A549 (cell line): ENCODE data around the gene EIF3A. TPM values are rescaled to one million over a fixed set of nuclear protein-coding genes. Genes with fewer than 3 reads are reported as not detected.

Source experiments
- ATAC-seq, 2 experiments: fragments of 200-7000 bp in 1 of 2; fragments of >200 bp in 1 of 2; cut with Nextera tagmentation in 1 of 2; cut with Tn5 transposase in 1 of 2; 3 replicates each; pipeline versions ENCODE4 v1.8.0 to v1.9.1; 2018 to 2020; ENCODE audit warnings: mild to moderate bottlenecking in 1 of 2, moderate library complexity in 1 of 2
- CTCF ChIA-PET: fragments of 300-600 bp; sonication (Branson Sonifier 250); formaldehyde crosslinking; extraction: SDS; loops from one replicate; lab custom pipeline; 2021; ENCODE audit warnings: antibody characterized with exemption, inconsistent platforms; lab: Yijun Ruan, JAX
- POLR2A ChIA-PET: fragments of 350-600 bp; formaldehyde crosslinking; extraction: SDS; loops from one replicate; lab custom pipeline; 2021; ENCODE audit warnings: antibody characterized with exemption, inconsistent platforms; lab: Yijun Ruan, JAX
- DNase-seq, 2 experiments: peaks; one replicate each; pipeline versions ENCODE4 v3.0.0 to v3.0.0-alpha.2; 2011 to 2016; ENCODE audit warnings: low read depth in 1 of 2, low spot score in 1 of 2
- FAIRE-seq: peaks from 2 replicates; lab custom pipeline; 2011; peaks lifted over from hg19 to GRCh38; lab: Jason Lieb, UNC
- H3K27ac ChIP-seq, 2 experiments: fragments of >200 bp; sonication (Bioruptor Twin); formaldehyde crosslinking; 3 replicates each; pipeline ENCODE4 v1.5.1; 2016 to 2017
- H3K4me1 ChIP-seq: fragments of >200 bp; sonication (Bioruptor Twin); formaldehyde crosslinking; 3 replicates; pipeline ENCODE4 v1.6.1; 2016
- H3K4me2 ChIP-seq: fragments of >200 bp; sonication (Bioruptor Twin); formaldehyde crosslinking; 3 replicates; pipeline ENCODE4 v1.6.1; 2016
- H3K4me3 ChIP-seq: fragments of >200 bp; sonication (Bioruptor Twin); formaldehyde crosslinking; 3 replicates; pipeline ENCODE4 v1.5.1; 2016
- H3K9me3 ChIP-seq: fragments of >200 bp; sonication (Bioruptor Twin); formaldehyde crosslinking; 3 replicates; pipeline ENCODE4 v1.6.1; 2016
- BCL3 ChIP-seq: fragments of >200 bp; sonication (Bioruptor Twin); formaldehyde crosslinking; IDR thresholded peaks from 3 replicates; pipeline ENCODE4 v1.6.1; 2016
- BHLHE40 ChIP-seq: IDR thresholded peaks from 2 replicates; pipeline ENCODE4 v1.6.1; 2012; ENCODE audit warnings: low read depth, low read length, inconsistent platforms
- CEBPB ChIP-seq, 2 experiments: fragments of >200 bp in 1 of 2; sonication (Bioruptor Twin) in 1 of 2; formaldehyde crosslinking in 1 of 2; IDR thresholded peaks; 2 replicates each; pipeline ENCODE4 v1.6.1; 2012 to 2016
- E2F6 ChIP-seq: IDR thresholded peaks from 2 replicates; pipeline ENCODE4 v1.6.1; 2012; ENCODE audit warnings: low read depth, borderline replicate concordance
- ESRRA ChIP-seq: fragments of 150-350 bp; IDR thresholded peaks from 2 replicates; pipeline ENCODE4 v1.6.1; 2014; ENCODE audit warnings: mild to moderate bottlenecking, low read length, borderline replicate concordance
- GATA3 ChIP-seq: IDR thresholded peaks from 2 replicates; pipeline ENCODE4 v1.6.1; 2012; ENCODE audit warnings: borderline replicate concordance
- HES2 ChIP-seq: fragments of >200 bp; sonication (Bioruptor Twin); formaldehyde crosslinking; IDR thresholded peaks from 2 replicates; pipeline ENCODE4 v1.6.1; 2016
- HMGXB4 ChIP-seq: fragments of 250-450 bp; sonication (Bioruptor Pico); IDR thresholded peaks from 2 replicates; pipeline ENCODE4 v1.5.0; 2021; ENCODE audit warnings: mild to moderate bottlenecking, moderate library complexity, borderline replicate concordance
- JUN ChIP-seq, 2 experiments: fragments of >200 bp; sonication (Bioruptor Twin); formaldehyde crosslinking; IDR thresholded peaks; 2 replicates in 1 of 2; 3 replicates in 1 of 2; pipeline ENCODE4 v1.6.1; 2016 to 2017
- JUNB ChIP-seq: fragments of >200 bp; sonication (Bioruptor Twin); formaldehyde crosslinking; IDR thresholded peaks from 2 replicates; pipeline ENCODE4 v1.6.1; 2016
- PHF8 ChIP-seq: fragments of 200-600 bp; sonication (generic); IDR thresholded peaks from 2 replicates; pipeline ENCODE4 v1.6.1; 2016; ENCODE audit warnings: low read depth, mild to moderate bottlenecking, antibody characterized with exemption, moderate library complexity, borderline replicate concordance
- POLR2A ChIP-seq: IDR thresholded peaks from 2 replicates; pipeline ENCODE4 v1.6.1; 2012; ENCODE audit warnings: mild to moderate bottlenecking, low read length
- RAD21 ChIP-seq, 2 experiments: fragments of >200 bp in 1 of 2; sonication (Bioruptor Twin) in 1 of 2; formaldehyde crosslinking in 1 of 2; IDR thresholded peaks in 1 of 2; conservative IDR thresholded peaks in 1 of 2; 2 replicates in 1 of 2; 3 replicates in 1 of 2; pipeline ENCODE4 v1.6.1; 2012 to 2018; ENCODE audit warnings: inconsistent platforms in 1 of 2
- RNF2 ChIP-seq: fragments of 200-600 bp; sonication (generic); IDR thresholded peaks from 2 replicates; pipeline ENCODE4 v1.6.1; 2016; ENCODE audit warnings: low read depth, mild to moderate bottlenecking, antibody characterized with exemption, moderate library complexity, borderline replicate concordance
- USF2 ChIP-seq: fragments of 450-650 bp; IDR thresholded peaks from 2 replicates; pipeline ENCODE4 v1.6.1; 2014; ENCODE audit warnings: antibody characterized with exemption
- WGBS: methylation state at CpG from one replicate; pipeline ENCODE4 v1.1.6; 2017; ENCODE audit errors: missing lambda C conversion rate; 5-methylcytosine and 5-hydroxymethylcytosine counted together
- polyA plus RNA-seq, 4 experiments: library from polyadenylated mRNA; depleted of rRNA in 3 of 4; stranded (reverse); fragments of >200 nt; fragmentation: RNase III in 1 of 4; extraction: RNeasy Plus Mini Kit Qiagen cat#74134 plus additional on column Dnase treatment in 1 of 4; gene quantifications; 2 replicates in 3 of 4; 3 replicates in 1 of 4; pipeline ENCODE4 v1.2.3, GENCODE V29; 2011 to 2017

Gene EIF3A
- polyA plus RNA-seq, 2 of the 4 experiments (the other 2 are of a cell fraction): 71.0 to 154 TPM

GRCh38 chr10:119104654-119105015 lies 24.0 kb upstream of the EIF3A start:
- DNase-seq (peak in 1 of 2 experiments; percentile 15), FAIRE-seq (no peak), ATAC-seq (peak; percentile 19 to 37)
- H3K4me3 ChIP-seq: peak overlapping the region; percentile 86
- peak overlapping the region; percentile 88 to 99 for H3K27ac ChIP-seq
- CTCF ChIA-PET: interaction anchor here (0.9 to 1.5 kb wide), 3 partner anchors 8 to 10 kb away, joined by 4 to 5 read pairs (median 4); no protein-coding TSS in a partner anchor
- POLR2A ChIA-PET: interaction anchor here (0.7 to 1.9 kb wide), 8 partner anchors 8 to 95 kb away, joined by 3 to 32 read pairs (median 4); partner anchors contain the start of gene SFXN4
- peak overlapping the region; percentile 92 for H3K4me2 ChIP-seq
- peaks cover 17% of the 10 kb centered on the region; the same call in 2 of the 3 replicates for H3K4me1 ChIP-seq
- 4% methylated on average over 10 of the region's 22 CpGs for WGBS
- no peak for TF ChIP-seq BHLHE40
- TF ChIP-seq CEBPB (IDR thresholded peaks at IDR 0.05): no peak
- peak; percentile 67 for TF ChIP-seq USF2
- no peaks in the 10 kb centered on the region for H3K9me3 ChIP-seq

GRCh38 chr10:119103903-119104653 lies 23.5 kb upstream of the EIF3A start, which contains the start of gene DENND10:
TSS of gene DENND10 (plus strand) at chr10:119104113. CDS start at chr10:119104143, 30 bp downstream.
- WGBS: under 1% methylated on average over 15 of the region's 91 CpGs
- no peak for FAIRE-seq
- DNase-seq: peak; percentile 79 to 86
- CTCF ChIA-PET: interaction anchor here (0.9 to 1.5 kb wide), 3 partner anchors 8 to 11 kb away, joined by 4 to 5 read pairs (median 4); no protein-coding TSS in a partner anchor
- peak within 1 kb of the TSS; percentile 92 for H3K4me2 ChIP-seq
- H3K4me3 ChIP-seq: peak within 1 kb of the TSS; percentile 86
- TF ChIP-seq JUN (IDR thresholded peaks at IDR 0.05) (peak; percentile 32 to 89; a peak in 4 of 5 replicates), E2F6 (peak; percentile 42; the same call in 1 of the 2 replicates), PHF8 (peak; percentile 82; the same call in 1 of the 2 replicates), POLR2A (peak; percentile 98), GATA3 (no peak), BCL3 (peak; percentile 73; the same call in 1 of the 3 replicates), ESRRA (no peak), RAD21 (conservative IDR thresholded peaks at IDR 0.05 in 1 of 2, IDR thresholded peaks at IDR 0.05 in 1 of 2) (0 out of 5 replicates have a peak, but pooled peaks of 1 of the 2 experiments have one; percentile 15)
- TF ChIP-seq, all 56 proteins: peak for 6
- Histone ChIP-seq H3K9me3 (no peaks in the 10 kb centered on the region), H3K27ac (peak within 1 kb of the TSS; percentile 88 to 99), H3K4me1 (peaks cover 17% of the 10 kb centered on the region; the same call in 2 of the 3 replicates)
- POLR2A ChIA-PET: interaction anchor here (0.9 to 1.9 kb wide), 9 partner anchors 9 to 95 kb away, joined by 3 to 32 read pairs (median 4); no protein-coding TSS in a partner anchor
- peak; percentile 86 to 92 for ATAC-seq

- FAIRE-seq: no peak
- TF ChIP-seq JUNB: no peak
- no peak for TF ChIP-seq RNF2
- TF ChIP-seq HMGXB4: no peak
- no peak for TF ChIP-seq HES2
- TF ChIP-seq E2F6: no peak
- no peaks in the 10 kb centered on the region for H3K9me3 ChIP-seq
- no peak overlapping the region for H3K4me3 ChIP-seq
- POLR2A ChIA-PET: interaction anchor here (1.0 to 1.9 kb wide), 6 partner anchors 10 to 96 kb away, joined by 3 to 32 read pairs (median 5); no protein-coding TSS in a partner anchor
- 0 out of 3 replicates have a peak overlapping the region, but pooled peaks have one; percentile 25 for H3K4me2 ChIP-seq
- H3K4me1 ChIP-seq: peaks cover 17% of the 10 kb centered on the region; the same call in 2 of the 3 replicates
- no peak for ATAC-seq
- CTCF ChIA-PET: interaction anchor here (1.1 to 1.5 kb wide), 3 partner anchors 8 to 21 kb away, joined by 3 to 5 read pairs (median 4); no protein-coding TSS in a partner anchor
- 73% methylated on average over 12 of the region's 12 CpGs for WGBS
- no peak overlapping the region for H3K27ac ChIP-seq
- no peak for DNase-seq
Observed at GRCh38 chr10:119103241-119103902, 22.8 kb upstream of the EIF3A start.
